ENCODE measurements around the gene EXO1.

DNA sequence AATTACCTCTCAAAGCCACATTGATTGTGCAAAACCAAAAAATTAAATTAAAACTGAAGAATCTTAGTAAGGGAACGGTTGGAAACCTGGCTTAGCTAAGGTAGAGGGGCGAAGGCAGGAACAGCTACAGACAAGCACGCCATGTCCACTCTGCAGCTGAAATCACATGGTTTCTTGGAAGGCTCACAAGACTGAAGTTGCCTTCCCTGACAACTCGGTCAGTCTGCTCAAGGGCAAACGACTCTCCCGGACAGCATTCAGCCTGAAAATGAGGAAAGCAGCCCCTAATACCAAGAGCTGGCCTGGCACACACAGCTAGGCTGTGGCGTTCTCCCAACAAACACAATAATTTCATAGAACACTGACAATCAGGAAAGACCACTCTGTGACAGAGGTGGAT lies 86.9 kb downstream of the EXO1 start:
- TF ChIP-seq, protein P1, sequence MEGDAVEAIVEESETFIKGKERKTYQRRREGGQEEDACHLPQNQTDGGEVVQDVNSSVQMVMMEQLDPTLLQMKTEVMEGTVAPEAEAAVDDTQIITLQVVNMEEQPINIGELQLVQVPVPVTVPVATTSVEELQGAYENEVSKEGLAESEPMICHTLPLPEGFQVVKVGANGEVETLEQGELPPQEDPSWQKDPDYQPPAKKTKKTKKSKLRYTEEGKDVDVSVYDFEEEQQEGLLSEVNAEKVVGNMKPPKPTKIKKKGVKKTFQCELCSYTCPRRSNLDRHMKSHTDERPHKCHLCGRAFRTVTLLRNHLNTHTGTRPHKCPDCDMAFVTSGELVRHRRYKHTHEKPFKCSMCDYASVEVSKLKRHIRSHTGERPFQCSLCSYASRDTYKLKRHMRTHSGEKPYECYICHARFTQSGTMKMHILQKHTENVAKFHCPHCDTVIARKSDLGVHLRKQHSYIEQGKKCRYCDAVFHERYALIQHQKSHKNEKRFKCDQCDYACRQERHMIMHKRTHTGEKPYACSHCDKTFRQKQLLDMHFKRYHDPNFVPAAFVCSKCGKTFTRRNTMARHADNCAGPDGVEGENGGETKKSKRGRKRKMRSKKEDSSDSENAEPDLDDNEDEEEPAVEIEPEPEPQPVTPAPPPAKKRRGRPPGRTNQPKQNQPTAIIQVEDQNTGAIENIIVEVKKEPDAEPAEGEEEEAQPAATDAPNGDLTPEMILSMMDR (IDR thresholded peaks at IDR 0.05; ENCODE audit: low read depth, low read length, poor library complexity, severe bottlenecking) = no peak
- TF ChIP-seq EZH2phosphoT487 (IDR thresholded peaks at IDR 0.05; ENCODE audit: borderline replicate concordance, low read length) = no peak

All from DOHH2 (cell line).